GM21786 (cell line): ENCODE measurements around the gene DAB2IP.

Source experiments
- ATAC-seq: cut with Tn5 transposase; IDR thresholded peaks from one replicate; pipeline ENCODE4 v1.9.1; 2021; ENCODE audit not compliant: unreplicated experiment

DAB2IP gene

GRCh38 chr9:121827251-121827967 is 176.0 kb downstream of the DAB2IP start:
- ATAC-seq: no peak

- no peak for ATAC-seq
Measured at GRCh38 chr9:121830441-121831140, 179.2 kb downstream of the DAB2IP start.

GRCh38 chr9:121831869-121832268 is 180.4 kb downstream of the DAB2IP start:
- ATAC-seq: no peak

GRCh38 chr9:121833061-121833460 is 181.6 kb downstream of the DAB2IP start:
- no peak for ATAC-seq
